HCT116 (cell line): Measurements from ENCODE around the gene UMAD1. TPM values are rescaled to one million over a fixed set of nuclear protein-coding genes. Genes with fewer than 3 reads are reported as not detected.

Source experiments
- ATAC-seq: fragments of 200-7000 bp; cut with Tn5 transposase; 2 replicates; pipeline ENCODE4 v1.9.1; 2020; ENCODE audit warnings: mild to moderate bottlenecking, moderate library complexity
- BruUV-seq: library from RNA; stranded (reverse); fragments of 400-500 nt; replicated peaks from 2 replicates; lab custom pipeline; 2021; lab: Mats Ljungman, UMichigan
- CTCF ChIA-PET: fragments of 300-600 bp; sonication (Branson Sonifier 250); formaldehyde crosslinking; loops from one replicate; lab custom pipeline; 2021; ENCODE audit warnings: antibody characterized with exemption; lab: Charles Lee
- POLR2A ChIA-PET: fragments of 300-600, 350-600 bp; sonication (Branson Sonifier 250); formaldehyde crosslinking; loops from one replicate; lab custom pipeline; 2021; ENCODE audit warnings: antibody characterized with exemption; lab: Charles Lee
- RAD21 ChIA-PET, 2 experiments: fragments of 300-600 bp; sonication (Branson Sonifier 250); formaldehyde crosslinking; loops; one replicate each; lab custom pipeline; 2023; ENCODE audit warnings: low total read pairs in 2 of 2; ENCODE audit not compliant: uncharacterized antibody in 2 of 2, unreplicated experiment in 2 of 2, low non-redundant PET in 1 of 2; lab: Charles Lee
- DNase-seq: peaks from one replicate; pipeline ENCODE4 v3.0.0-alpha.2; 2010; ENCODE audit warnings: low read depth, low spot score
- H2AFZ ChIP-seq: fragments of 200-600 bp; shearing (Covaris generic), sonication (generic); 2 replicates; pipeline ENCODE4 v1.6.1; 2017; ENCODE audit warnings: low read depth, mixed run types, mixed read lengths, antibody characterized with exemption, low read length; ENCODE audit not compliant: poor library complexity, severe bottlenecking
- H3K27ac ChIP-seq: 2 replicates; pipeline ENCODE4 v1.5.1; 2012; ENCODE audit warnings: low read depth, low read length
- H3K27me3 ChIP-seq: fragments of 200-600 bp; sonication (generic); 2 replicates; pipeline ENCODE4 v1.6.1; 2016; ENCODE audit warnings: mixed run types, low read length, mixed read lengths; ENCODE audit not compliant: insufficient read depth
- H3K36me3 ChIP-seq, 2 experiments: fragments of 200-500 bp in 1 of 2; fragments of 200-600 bp in 1 of 2; sonication (Bioruptor generic) in 1 of 2; sonication (generic) in 1 of 2; 2 replicates each; pipeline versions ENCODE4 v1.5.1 to v1.6.1; 2014 to 2016; ENCODE audit warnings: low read length in 2 of 2, inconsistent platforms in 1 of 2, mixed read lengths in 1 of 2, mixed run types in 1 of 2; ENCODE audit not compliant: insufficient read depth in 2 of 2, control insufficient read depth in 1 of 2
- H3K4me1 ChIP-seq, 2 experiments: fragments of 200-600 bp in 1 of 2; sonication (generic) in 1 of 2; 2 replicates each; pipeline versions ENCODE4 v1.5.1 to v1.6.1; 2012 to 2017; ENCODE audit warnings: low read length in 2 of 2, inconsistent platforms in 1 of 2, mild to moderate bottlenecking in 1 of 2, mixed read lengths in 1 of 2, mixed run types in 1 of 2, moderate library complexity in 1 of 2; ENCODE audit not compliant: insufficient read depth in 2 of 2, control insufficient read depth in 1 of 2
- H3K4me2 ChIP-seq: fragments of 200-600 bp; sonication (generic); 2 replicates; pipeline ENCODE4 v1.6.1; 2017; ENCODE audit warnings: mixed run types, low read length, mixed read lengths
- H3K4me3 ChIP-seq, 2 experiments: fragments of 200-600 bp in 1 of 2; sonication (generic) in 1 of 2; replicated peaks in 1 of 2; 2 replicates each; pipeline ENCODE4 v1.5.1; 2011 to 2016; ENCODE audit warnings: low read length in 2 of 2, control low read depth in 1 of 2, low read depth in 1 of 2, mild to moderate bottlenecking in 1 of 2, mixed read lengths in 1 of 2, mixed run types in 1 of 2
- H3K79me2 ChIP-seq: fragments of 200-600 bp; sonication (generic); 2 replicates; pipeline ENCODE4 v1.6.1; 2017; ENCODE audit warnings: mild to moderate bottlenecking, mixed run types, low read length, moderate library complexity, mixed read lengths; ENCODE audit not compliant: insufficient read depth
- H3K9ac ChIP-seq: fragments of 200-600 bp; sonication (generic); 2 replicates; pipeline ENCODE4 v1.6.1; 2016; ENCODE audit warnings: low read length, mixed read lengths
- H3K9me2 ChIP-seq: fragments of 200-600 bp; sonication (generic), shearing (Covaris generic); 2 replicates; pipeline ENCODE4 v1.6.1; 2017; ENCODE audit warnings: mixed run types, mild to moderate bottlenecking, moderate library complexity; ENCODE audit not compliant: insufficient read depth
- H3K9me3 ChIP-seq, 2 experiments: fragments of 200-500 bp in 1 of 2; fragments of 200-600 bp in 1 of 2; sonication (Bioruptor generic) in 1 of 2; sonication (generic) in 1 of 2; 2 replicates each; pipeline ENCODE4 v1.6.1; 2014 to 2017; ENCODE audit warnings: low read length in 2 of 2, mixed read lengths in 2 of 2, inconsistent platforms in 1 of 2, low read depth in 1 of 2, mild to moderate bottlenecking in 1 of 2, mixed run types in 1 of 2, moderate library complexity in 1 of 2; ENCODE audit not compliant: control insufficient read depth in 1 of 2, insufficient read depth in 1 of 2
- H4K20me1 ChIP-seq: fragments of 200-600 bp; sonication (generic), shearing (Covaris generic); 2 replicates; pipeline ENCODE4 v1.6.1; 2017; ENCODE audit warnings: mixed run types, mild to moderate bottlenecking, moderate library complexity; ENCODE audit not compliant: insufficient read depth
- CBX3 ChIP-seq: IDR thresholded peaks from 2 replicates; pipeline ENCODE4 v1.6.1; 2012; ENCODE audit warnings: low read depth
- CEBPB ChIP-seq: IDR thresholded peaks from 2 replicates; pipeline ENCODE4 v1.6.1; 2012; ENCODE audit warnings: low read depth
- CTCF ChIP-seq, 3 experiments: fragments of 200-600 bp in 1 of 3; sonication (generic) in 1 of 3; IDR thresholded peaks in 2 of 3; conservative IDR thresholded peaks in 1 of 3; 2 replicates each; pipeline ENCODE4 v1.5.1; 2012 to 2017; ENCODE audit warnings: low read depth in 2 of 3, low read length in 2 of 3, antibody characterized with exemption in 1 of 3, borderline replicate concordance in 1 of 3, control low read depth in 1 of 3, mild to moderate bottlenecking in 1 of 3, mixed read lengths in 1 of 3, mixed run types in 1 of 3, moderate library complexity in 1 of 3; ENCODE audit not compliant: insufficient read depth in 1 of 3
- EGR1 ChIP-seq: IDR thresholded peaks from 2 replicates; pipeline ENCODE4 v1.6.1; 2012; ENCODE audit warnings: low read depth
- ELF1 ChIP-seq: IDR thresholded peaks from 2 replicates; pipeline ENCODE4 v1.6.1; 2012; ENCODE audit warnings: low read depth, borderline replicate concordance
- EZH2phosphoT487 ChIP-seq: fragments of 200-600 bp; IDR thresholded peaks from 2 replicates; pipeline ENCODE4 v1.6.1; 2018; ENCODE audit warnings: antibody characterized with exemption, borderline replicate concordance
- FOSL1 ChIP-seq: IDR thresholded peaks from 2 replicates; pipeline ENCODE4 v1.6.1; 2012; ENCODE audit warnings: low read depth
- JUND ChIP-seq: IDR thresholded peaks from 2 replicates; pipeline ENCODE4 v1.6.1; 2012
- MAX ChIP-seq: IDR thresholded peaks from 2 replicates; pipeline ENCODE4 v1.6.1; 2012
- POLR2A ChIP-seq: IDR thresholded peaks from 2 replicates; pipeline ENCODE4 v1.7.0; 2011; ENCODE audit warnings: borderline replicate concordance; ENCODE audit not compliant: insufficient read depth, insufficient read length; ENCODE audit errors: extremely low read depth
- POLR2AphosphoS5 ChIP-seq: IDR thresholded peaks from 2 replicates; pipeline ENCODE4 v1.6.1; 2011; ENCODE audit warnings: mild to moderate bottlenecking, low read depth, low read length, moderate library complexity
- RAD21 ChIP-seq: IDR thresholded peaks from 2 replicates; pipeline ENCODE4 v1.6.1; 2012; ENCODE audit warnings: low read depth, mild to moderate bottlenecking
- SIN3A ChIP-seq: IDR thresholded peaks from 2 replicates; pipeline ENCODE4 v1.6.1; 2012; ENCODE audit warnings: low read depth
- SP1 ChIP-seq: IDR thresholded peaks from 2 replicates; pipeline ENCODE4 v1.6.1; 2012; ENCODE audit warnings: low read depth
- SRF ChIP-seq: IDR thresholded peaks from 2 replicates; pipeline ENCODE4 v1.6.1; 2012; ENCODE audit warnings: low read depth
- TCF7L2 ChIP-seq: IDR thresholded peaks from 2 replicates; pipeline ENCODE4 v1.7.0; 2011; ENCODE audit warnings: borderline replicate concordance, inconsistent platforms; ENCODE audit not compliant: insufficient read depth, insufficient read length; ENCODE audit errors: extremely low read depth
- YY1 ChIP-seq: IDR thresholded peaks from 2 replicates; pipeline ENCODE4 v1.6.1; 2011; ENCODE audit warnings: low read length, low read depth, moderate library complexity, mild to moderate bottlenecking; ENCODE audit not compliant: insufficient replicate concordance; ENCODE audit errors: extremely low read depth
- ZBTB33 ChIP-seq: IDR thresholded peaks from 2 replicates; pipeline ENCODE4 v1.6.1; 2011; ENCODE audit warnings: mild to moderate bottlenecking, low read length, moderate library complexity; ENCODE audit not compliant: insufficient replicate concordance; ENCODE audit errors: extremely low read depth
- ZFX ChIP-seq: fragments of 450-650 bp; IDR thresholded peaks from 2 replicates; pipeline ENCODE4 v1.6.1; 2017
- ZNF274 ChIP-seq: fragments of 200-500 bp; sonication (Bioruptor generic); IDR thresholded peaks from 2 replicates; pipeline ENCODE4 v1.6.1; 2014; ENCODE audit warnings: mild to moderate bottlenecking, low read depth, low read length, inconsistent platforms
- intact Hi-C: fragments of 100-400 bp; cut with micrococcal nuclease; formaldehyde crosslinking; loops from 2 replicates; pipeline ENCODE4 v1.10.0; 2022
- total RNA-seq: library from RNA; stranded (reverse); gene quantifications from one replicate; pipeline ENCODE4 v1.2.1, GENCODE V29; 2021; ENCODE audit not compliant: unreplicated experiment

UMAD1 gene
- total RNA-seq, 1 experiment from 2014 or later = 12.7 TPM

GRCh38 chr7:7920056-7920455 lies 279.5 kb downstream of the UMAD1 start:
- H3K9me2 ChIP-seq = no peaks in the 10 kb centered on the region
- intact Hi-C loops = no loop called here
- H3K4me3 ChIP-seq = no peak overlapping the region
- H3K36me3 ChIP-seq = no peaks in the 10 kb centered on the region
- H3K27me3 ChIP-seq = no peaks in the 10 kb centered on the region
- ChIA-PET POLR2A (no interaction called here), CTCF (no interaction called here), RAD21 (no interaction called here)
- no peak overlapping the region for H3K4me2 ChIP-seq
- BruUV-seq = no TSS peak
- H4K20me1 ChIP-seq = no peaks in the 10 kb centered on the region
- no peak for DNase-seq
- no peaks in the 10 kb centered on the region for H3K79me2 ChIP-seq
- H3K4me1 ChIP-seq = no peaks in the 10 kb centered on the region
- no peak overlapping the region for H3K9ac ChIP-seq
- no peaks in the 10 kb centered on the region for H3K9me3 ChIP-seq
- H3K27ac ChIP-seq = no peak overlapping the region
- no peak overlapping the region for H2AFZ ChIP-seq
- ATAC-seq = no peak
- TF ChIP-seq ELF1 = no peak
- no peak for TF ChIP-seq FOSL1
- no peak for TF ChIP-seq POLR2A
- TF ChIP-seq CBX3 = no peak
- no peak for TF ChIP-seq EGR1
- no peak for TF ChIP-seq ZNF274
- no peak for TF ChIP-seq SP1
- TF ChIP-seq CEBPB = no peak
- TF ChIP-seq YY1 = no peak
- TF ChIP-seq SRF = no peak
- no peak for TF ChIP-seq SIN3A
- no peak for TF ChIP-seq JUND
- TF ChIP-seq POLR2AphosphoS5 = no peak
- no peak for TF ChIP-seq ZBTB33
- no peak for TF ChIP-seq ZFX
- TF ChIP-seq TCF7L2 = no peak
- TF ChIP-seq RAD21 = no peak
- no peak for TF ChIP-seq EZH2phosphoT487
- TF ChIP-seq CTCF (IDR thresholded peaks at IDR 0.05 in 2 of 3, conservative IDR thresholded peaks at IDR 0.05 in 1 of 3; ENCODE audit: borderline replicate concordance in 1 of 3, insufficient read depth in 1 of 3, low read depth in 2 of 3, low read length in 2 of 3) = no peak
- TF ChIP-seq MAX = no peak
- TF ChIP-seq, all 23 proteins: peak for 0
